HG02763 (cell line): ENCODE results near the gene CSF3.

Experiments used
- ATAC-seq: cut with Tn5 transposase; IDR thresholded peaks from one replicate; pipeline ENCODE4 v1.9.1; 2021; ENCODE audit warnings: mild to moderate bottlenecking, moderate library complexity; ENCODE audit not compliant: unreplicated experiment

CSF3 gene

DNA sequence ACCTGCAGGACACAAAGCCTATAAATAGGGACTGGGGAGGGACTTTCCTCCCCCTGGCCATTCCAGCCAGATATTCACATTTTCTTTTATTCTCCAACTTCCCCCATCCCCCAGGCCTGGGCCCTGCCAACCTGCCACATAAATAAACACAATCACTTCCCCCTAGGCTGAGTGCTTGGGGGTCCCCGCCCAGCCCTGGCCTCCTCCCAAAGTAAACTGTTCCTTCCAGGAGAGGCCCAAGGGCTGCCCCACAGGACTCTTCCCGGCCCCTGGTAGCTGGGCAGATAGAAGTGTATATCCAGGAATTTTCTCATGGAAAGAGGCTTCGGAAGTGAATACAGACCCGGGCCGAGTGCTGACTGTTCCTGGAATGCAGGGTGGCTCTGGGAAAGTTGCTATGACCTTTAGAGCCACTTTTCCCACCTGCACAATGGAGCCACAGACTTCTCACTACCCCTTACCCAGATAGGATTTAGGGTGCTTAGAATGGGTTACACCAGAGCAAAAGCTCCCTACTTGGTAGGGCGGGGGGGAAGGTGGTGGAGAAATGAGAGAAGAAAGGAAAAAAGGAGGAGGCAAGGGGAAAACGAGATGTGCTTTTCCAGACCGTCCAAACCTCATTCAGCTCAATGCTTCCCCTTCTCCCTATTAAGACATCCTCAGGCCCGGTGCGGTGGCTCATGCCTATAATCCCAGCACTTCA is 8.5 kb downstream of the CSF3 start:
- ATAC-seq: no peak

- ATAC-seq: no peak
Observed at GRCh38 chr17:40024901-40025300, 9.7 kb downstream of the CSF3 start.

DNA sequence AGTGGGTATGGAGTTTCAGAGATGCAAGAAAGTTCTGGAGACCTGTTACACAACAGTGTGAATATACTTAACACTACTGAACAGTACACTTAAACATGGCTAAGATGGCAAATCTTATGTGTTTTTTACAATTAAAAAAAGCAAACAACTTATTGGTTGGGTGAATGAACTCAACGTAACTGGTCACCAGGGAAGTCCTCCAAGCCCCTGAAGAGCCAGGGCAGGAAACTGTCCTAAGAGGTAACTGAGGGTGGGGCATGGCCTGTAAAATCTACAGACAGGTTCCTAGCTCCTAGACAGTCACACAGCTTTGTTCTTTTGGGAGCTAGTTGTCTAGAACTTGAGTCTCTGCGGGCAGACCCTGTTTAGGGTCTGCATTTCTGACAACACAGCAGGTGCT is 10.3 kb downstream of the CSF3 start:
- no peak for ATAC-seq

DNA sequence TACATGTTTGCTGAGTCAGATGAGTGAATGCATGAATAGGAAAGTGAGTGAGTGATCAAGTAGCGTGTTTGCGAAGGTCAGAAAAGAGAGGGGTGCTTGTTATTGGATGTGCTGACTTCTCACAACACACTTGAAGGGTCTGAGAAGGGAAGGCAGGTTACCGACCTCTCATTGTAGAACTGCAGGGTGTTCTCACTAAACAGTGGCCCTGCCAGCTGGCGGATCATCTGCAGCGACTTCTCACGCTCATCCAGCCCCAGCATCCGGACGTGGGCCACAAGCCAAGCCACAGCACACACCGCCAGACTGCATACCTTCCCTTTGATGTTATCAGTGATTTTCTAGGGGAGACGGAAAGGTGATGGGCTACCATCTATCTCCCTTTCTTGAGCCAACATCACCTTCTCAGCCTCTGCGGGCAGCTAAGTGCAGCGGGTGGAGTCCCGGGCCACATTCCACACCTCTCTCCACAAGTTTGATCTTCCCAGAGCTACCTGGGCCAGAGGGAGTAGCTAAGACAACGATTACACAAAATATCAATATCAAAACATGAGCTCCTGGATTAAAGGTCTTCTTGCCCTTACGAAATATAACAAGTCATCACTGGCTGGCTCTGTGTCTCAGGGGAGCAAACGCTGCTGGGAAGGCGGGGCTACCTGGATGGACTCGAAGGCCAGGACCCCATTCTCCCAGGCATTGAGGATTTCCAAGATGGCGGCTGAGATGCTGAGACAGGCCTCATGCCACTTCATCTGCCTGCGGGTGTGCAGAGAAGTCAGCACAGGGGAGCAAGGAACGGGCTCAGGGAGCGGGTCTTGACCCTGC is 11.0 kb downstream of the CSF3 start:
- no peak for ATAC-seq

DNA sequence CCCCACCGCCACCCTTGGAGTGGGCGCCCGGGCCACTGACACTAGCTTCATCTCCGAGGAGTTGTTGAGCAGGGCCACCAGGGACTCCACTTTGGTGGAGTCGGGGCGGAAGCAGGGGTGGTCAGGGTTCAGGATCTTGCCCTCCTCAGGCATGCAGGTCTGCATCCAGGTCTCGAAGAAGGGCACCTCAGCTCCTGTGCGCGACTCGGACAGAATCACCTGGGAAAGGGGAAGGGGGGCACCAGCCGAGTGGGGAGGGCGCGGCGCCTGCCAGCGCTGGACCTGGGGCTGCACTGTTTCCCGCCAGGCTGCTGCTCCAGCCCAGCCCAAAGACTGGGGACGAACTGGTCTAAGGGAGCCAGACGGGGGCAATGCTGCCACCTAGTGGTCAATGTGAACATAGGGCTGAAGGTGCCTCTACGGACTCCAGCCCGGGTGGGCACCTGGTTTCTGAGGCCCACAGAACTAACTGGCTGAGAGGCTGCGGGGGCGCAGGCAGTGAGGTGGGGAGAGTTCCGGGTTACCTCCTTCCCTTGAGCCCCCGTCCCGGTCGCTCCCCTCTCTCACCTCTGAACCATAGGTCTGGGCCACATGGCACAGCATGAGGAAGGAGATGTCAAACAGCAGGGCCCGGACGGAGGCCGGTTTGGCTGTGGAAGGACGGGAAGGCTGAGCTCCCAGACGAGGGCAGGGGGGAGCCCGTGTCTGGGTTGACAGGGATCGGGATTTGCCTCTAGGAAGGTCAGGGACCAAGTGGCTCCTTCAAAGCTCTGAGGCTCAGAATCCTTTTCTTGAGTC is 11.8 kb downstream of the CSF3 start:
- no peak for ATAC-seq

- ATAC-seq: no peak
Observed at GRCh38 chr17:40027614-40028012, 12.4 kb downstream of the CSF3 start.

DNA sequence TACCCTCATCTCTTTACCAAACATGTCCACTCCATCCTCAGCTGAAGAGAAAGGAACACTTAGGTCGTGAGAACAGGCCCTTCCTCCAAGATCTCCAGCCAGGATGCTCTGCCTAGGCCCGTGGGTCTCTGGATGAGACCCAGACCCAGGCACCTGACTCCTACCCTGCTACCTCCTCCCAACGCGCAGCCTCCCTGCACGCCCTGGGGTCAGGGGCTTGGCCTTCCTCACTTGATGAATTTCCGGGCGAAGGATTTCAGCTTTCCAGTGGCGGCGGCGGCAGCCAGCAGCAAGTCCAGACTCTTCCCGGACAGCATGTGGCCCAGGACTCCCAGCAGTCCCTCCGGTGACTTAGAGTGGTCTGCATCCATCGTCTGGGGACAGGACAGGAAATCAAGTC is 13.4 kb downstream of the CSF3 start:
- no peak for ATAC-seq

- ATAC-seq: no peak
Observed at GRCh38 chr17:40031706-40032105, 16.5 kb downstream of the CSF3 start.

DNA sequence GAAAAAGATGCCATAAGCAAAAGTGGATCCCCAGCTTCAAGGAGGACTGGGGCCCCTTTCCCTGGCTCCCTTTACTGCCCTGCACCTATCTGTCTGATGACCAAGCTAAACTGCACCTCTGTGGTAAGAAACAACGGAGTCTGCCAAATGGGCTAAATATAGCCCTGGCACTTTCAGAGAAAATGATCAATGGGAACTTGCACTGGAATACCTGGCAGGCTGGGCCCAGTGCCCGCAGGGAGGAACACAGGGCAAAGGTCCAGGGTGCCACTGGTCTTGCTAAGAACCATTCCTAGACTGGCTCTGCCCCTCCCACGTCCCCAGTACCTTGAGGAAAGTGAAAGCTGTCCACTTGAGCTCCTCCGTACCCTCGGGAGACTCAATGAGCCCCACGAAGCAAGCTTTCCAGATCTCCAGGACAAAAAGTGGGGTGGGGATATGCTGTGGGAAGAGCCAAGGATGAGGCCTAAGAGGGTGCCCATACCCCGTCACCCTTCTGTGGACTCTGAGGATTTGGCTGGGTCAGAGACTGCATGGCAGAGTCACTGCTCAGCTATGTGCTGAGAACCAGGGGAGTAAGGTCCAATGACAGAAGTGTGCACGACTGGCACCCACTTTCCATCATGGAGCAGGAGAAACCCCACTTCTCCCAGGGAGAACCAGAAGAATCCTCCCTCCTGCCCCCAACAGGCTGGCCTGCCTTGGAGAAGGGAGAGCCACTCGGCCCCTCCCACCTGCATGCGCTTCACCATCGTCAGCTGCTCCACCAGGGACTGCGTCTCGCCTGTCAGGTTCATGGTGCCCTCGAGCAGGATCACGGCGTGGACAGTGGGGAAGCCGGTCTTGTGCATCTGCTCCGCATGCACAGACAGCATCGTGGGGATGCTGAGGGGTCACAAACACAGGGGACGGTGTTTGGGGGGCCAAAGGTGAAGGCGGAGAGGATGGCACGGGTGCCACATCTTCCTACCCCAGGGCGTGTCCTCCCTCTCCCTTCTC is 17.4 kb downstream of the CSF3 start:
- ATAC-seq: no peak

GRCh38 chr17:40033339-40033738 is 18.1 kb downstream of the CSF3 start:
- ATAC-seq: no peak

DNA sequence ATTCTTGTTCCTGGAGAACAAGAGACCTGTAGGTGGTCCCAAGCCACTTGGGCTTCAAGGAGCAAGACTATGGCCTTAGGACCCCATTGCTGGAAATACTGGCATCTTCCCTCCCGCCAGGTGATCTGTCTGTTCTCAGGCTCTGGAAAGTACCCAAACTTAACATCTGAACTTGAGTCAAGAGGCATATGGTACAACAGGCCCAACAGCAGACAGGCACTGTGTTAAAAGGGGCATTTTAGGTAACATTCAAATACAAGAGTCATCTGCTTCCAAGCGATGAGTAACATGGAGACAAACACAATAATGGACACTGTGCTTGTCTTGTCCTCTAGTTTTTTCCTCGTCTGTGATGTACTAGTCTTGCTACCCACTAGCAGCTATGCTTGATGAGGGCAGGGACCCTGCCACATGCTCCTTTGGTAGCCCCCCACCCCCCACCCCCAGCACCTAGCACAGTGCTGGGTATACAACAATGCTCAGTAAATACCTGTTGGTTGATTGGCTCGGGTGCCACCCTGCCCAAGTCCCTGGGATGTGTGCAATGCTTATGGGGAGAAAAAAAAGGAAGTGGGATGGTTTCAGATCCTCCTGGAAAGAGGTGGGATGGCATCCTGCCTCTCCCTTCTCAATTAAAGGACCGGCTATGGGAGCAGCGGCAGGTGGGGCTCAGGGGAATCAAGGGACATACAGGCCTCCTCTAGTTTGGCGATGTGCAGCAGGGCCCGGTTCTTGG is 19.4 kb downstream of the CSF3 start:
- no peak for ATAC-seq

- no peak for ATAC-seq
Observed at GRCh38 chr17:40035162-40035559, 19.9 kb downstream of the CSF3 start.

DNA sequence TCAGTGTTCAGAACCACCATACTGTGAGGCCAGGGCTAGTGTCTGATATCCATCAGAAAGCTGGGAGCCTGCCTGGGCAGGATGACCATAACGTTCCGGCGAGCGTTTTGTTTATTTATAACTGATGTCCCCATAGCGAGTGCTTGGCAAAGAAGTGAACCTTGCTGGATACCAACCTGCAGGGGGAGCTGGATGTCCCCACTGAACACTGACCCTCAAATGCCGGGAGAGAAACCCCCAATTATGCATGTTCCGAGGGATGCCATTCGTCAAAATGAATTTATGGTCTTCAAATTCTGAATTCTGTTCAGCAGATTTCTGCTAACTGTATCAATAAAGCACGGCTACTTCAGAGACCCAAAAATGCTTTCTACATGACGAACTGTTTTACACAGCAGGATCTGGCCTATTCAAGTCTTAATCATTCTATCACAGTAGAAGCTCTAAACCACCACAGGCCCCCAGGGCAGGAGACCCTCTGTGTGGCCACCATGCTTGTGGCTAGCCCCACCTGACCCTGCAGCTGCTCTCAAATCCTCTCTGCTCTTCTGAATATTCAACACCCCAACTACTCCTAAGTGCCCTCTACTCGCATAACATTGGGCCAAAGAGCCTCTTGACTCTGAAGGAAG is 23.8 kb downstream of the CSF3 start:
- no peak for ATAC-seq

DNA sequence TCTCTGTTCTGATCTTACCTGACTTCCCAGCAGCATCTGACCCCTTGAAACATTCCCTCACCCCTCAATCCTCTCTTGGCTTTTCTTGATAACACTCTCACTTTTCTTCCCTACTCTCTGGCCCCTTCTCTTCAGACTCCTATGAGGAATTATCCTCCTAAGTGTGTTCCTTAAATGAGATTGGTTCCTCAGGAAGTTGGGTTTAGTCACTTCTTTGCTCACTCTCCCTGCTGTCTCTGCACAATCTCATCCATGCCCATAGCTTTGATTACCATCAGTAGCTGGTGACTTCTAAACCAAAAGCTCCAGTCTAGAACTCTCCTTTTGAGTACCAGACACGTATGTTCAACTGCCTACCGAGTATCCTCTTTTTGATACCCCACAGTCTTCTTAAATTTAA is 26.0 kb downstream of the CSF3 start:
- no peak for ATAC-seq

DNA sequence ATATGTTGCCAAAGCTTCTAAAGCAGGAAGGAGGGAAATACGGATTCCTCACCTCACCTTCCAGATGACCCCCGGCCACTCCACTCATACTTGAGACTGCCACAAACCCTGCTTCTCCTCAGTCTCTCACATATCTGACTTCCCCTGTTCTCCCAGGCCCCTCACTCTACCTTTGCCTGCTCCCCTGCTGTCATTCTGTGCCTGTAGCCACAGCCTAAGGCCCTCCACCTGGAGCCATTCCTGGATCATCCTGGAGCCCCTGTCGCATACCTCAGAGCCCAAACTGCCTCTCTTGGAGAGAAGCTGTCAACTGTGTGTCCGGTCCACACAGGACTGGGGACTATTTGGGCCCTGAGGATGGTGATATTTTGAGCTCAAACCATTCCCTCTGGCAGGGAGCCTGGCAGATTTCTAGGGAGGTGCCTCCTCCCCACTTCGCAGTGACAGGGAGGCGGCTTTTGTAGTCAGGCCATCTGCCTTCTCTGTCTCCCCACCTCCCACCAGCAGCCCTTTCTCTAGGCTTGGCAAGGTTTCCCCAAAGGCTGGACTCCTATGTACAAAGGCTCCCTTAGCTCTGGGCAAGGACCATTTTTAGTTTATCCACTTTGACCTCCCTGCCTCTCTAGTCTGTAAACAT is 41.3 kb downstream of the CSF3 start:
- ATAC-seq: no peak

GRCh38 chr17:40058186-40058784 is 43.0 kb downstream of the CSF3 start:
- no peak for ATAC-seq

DNA sequence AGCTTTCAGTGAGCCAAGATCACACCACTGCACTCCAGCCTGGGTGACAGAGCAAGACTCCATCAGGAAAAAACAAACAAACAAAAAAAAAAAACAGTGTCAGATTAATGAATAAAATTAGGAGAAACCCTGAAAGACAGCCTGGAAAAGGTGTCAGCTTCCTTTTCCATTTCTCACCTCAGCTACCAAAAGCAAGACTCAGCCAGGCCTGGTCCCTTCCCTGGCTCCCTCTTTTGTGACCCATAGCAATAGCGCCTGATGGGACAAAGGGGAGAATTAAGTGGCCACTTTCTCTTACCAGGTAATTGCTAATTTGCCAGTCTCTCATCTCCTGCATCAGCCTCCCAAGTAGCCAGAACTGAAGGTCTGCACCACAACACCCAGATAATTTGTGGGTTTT is 43.6 kb downstream of the CSF3 start:
- ATAC-seq: no peak

DNA sequence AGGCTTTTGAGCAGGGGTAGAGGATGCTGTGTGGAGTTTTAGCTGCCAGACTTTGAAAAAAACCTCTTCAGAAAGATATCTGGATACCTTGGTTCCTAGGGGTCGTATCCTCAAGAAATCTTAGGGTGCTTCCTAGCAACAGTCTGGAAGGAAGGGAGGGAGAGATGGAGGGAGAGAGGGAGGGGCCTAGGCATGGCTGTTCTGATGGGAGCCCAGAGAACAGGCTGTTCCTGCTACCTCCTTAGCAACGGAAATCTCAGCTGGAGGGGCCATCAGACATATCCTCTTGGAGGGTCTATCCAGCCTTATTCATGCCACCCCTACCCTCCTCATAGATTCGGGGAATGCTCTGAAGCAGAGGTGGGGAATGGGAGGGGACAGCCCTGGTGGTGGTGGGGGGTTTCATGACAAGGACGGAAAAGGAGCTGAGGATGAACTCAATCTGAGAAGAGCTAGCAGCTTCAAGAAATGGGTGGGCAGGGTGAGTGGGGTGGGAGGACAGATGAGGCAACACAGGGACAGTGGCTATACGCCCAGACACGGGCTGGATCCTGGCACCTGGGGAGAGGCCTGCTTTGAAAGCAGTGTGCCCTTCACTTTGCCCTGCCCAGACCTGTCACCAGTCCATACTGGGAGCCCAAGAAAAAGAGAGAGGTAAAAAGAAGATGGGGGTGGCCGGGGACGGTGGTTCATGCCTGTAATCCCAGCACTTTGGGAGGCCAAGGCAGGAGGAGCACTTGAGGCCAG is 44.7 kb downstream of the CSF3 start:
- no peak for ATAC-seq
